NCI-H146 treated with DMSO at 0.1 percent for 48 hours (cell line): ENCODE measurements around the gene STIL.
"Not testable (repeated sequence)": the region's sequence is repeated elsewhere in the genome, so short reads cannot be mapped to it uniquely, and the experiment has no call there.

Source experiments
- DNase-seq: peaks from one replicate; lab custom pipeline; 2025; ENCODE audit not compliant: unreplicated experiment; lab: John Stamatoyannopoulos, UW

STIL gene

DNA sequence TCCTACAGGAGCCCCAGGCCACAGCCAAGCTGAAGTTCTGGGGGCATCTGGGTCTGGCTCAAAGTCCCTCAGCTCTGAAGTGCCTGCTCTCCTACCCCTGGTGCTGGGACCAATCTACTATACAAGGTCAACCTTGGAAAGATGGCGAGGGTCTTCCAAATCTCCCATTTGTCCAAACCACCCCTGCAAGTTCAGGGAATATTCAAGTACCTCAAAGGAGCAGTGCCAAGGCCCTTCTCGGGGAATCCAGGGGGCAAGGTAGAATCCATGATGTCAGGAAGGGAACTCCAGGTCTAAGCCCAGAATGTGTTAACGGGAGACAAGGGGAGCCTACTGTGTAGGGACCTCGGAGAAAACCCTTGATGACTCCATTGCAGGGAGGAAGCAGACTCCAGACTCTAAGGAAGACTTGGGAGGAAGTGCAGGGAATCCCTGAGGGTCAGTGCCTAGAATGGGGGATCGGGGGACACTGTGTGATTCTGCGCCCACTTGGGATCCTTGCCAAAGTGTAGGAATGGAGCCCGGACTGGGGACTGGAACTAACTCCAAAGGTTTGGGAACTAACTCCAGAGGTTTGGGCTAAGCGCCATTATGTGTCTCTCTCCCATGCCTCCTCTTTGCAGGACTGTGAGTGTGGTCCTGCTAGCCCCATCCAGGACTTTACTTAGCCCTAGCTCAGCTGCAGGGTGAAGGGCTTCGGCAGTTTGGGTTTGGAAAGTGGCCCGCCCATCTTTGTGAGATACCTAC, 90.6 kb downstream of the STIL start:
- no peak for DNase-seq

DNA sequence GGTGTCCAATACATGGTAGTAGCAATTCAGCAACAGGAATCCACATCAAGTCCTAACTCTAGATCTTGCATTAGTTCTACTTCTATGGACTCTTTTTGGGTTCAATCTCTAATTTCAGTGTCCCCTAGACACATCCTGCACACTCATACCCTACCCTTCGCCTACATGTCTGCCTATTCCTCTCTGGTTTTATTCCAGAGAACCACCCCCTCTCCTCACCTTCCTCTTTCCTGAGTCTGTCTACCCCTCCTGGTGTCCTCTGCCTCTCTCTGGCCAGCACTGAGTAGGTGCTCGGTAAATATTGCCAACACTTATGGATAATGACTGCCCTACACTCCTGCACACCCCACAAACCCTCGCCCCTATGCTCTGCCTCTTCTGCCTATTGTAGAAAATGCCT, 91.5 kb downstream of the STIL start:
- no peak for DNase-seq

DNA sequence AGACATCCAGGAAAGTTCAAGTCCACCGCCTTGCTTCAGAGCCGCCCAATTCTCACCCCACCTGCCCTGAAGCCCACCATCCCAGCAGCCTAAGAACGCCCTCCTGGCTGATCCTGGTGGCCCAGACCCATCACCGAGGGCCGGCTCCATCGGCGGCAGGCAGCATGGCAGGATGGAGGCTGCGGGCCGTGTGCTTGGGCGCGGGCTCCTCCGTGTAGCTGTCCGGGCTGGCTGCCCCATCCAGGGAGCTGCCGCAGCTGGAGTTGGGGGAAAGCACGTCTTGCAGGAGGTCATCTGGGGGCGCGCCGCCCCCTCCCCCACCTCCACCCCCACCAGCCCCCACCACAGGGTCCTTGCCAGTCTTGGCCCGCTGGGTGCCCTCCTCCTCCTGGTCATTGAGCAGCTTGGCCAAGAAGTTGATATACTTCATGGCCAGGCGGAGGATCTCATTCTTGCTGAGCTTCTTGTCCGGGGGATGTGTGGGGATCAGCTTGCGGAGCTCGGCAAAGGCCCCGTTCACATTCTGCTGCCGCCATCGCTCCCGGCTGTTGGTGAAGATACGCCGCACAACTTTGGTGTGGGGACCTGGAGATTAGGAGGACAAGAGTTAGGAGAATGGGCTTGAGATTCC, 94.2 kb downstream of the STIL start:
- no peak for DNase-seq

- DNase-seq = no peak
Measured at GRCh38 chr1:47219001-47219400, 94.9 kb downstream of the STIL start.

DNA sequence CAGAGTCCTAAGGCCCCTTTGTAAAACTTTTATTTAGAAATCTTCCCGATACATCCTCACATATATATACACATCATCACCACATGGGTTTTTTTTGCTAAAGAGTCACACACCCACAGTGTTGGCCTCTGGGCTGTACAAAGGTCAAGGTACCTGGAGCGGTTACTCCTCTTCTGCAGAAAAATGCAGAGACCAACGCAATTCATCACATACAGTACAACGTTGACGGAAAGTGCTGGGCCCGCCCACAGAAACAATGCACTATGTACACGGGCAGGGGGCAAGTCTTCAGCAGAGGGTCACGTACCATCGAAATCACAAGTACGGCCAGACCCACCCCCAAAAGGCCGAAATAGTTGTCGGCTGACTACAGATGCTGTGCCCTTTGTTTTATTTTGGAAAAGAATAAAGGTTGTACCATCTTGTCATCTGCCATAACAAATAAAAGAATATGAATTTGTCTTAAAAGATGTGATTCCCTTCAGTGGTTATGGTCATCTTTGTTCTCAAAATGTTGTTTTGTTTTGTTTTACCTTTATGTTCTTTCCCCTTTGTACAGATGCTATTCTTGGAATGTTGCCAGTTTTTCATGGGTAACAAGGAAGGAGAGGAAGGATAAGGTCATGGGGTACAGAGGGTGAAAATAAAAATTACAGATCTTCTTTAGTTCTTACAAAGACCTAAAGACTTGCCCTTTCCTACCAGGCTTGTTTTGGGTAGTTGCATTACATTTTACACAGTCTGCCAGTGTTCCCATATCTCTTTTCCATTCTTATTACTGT, 97.5 kb downstream of the STIL start:
- DNase-seq = no peak

DNA sequence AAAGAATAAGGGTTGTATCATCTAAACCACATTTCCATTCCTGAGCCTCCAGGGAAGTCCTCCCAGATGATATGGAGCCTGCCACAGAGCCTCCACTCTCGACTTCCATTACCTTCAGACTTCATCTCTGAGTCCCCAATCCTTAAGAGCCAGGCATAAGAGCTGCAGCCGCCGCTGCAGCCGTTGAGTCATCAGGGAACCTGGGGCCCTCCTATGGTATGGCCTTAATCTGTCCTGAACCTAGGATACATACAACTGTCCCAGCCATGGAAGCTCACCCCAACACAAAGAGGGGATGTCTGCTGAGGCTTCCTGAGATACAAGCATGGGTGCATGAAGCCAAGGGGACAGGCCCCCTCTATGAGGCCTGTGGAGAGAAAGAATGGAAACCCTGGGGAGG, 98.2 kb downstream of the STIL start:
- no peak for DNase-seq

GRCh38 chr1:47214549-47214948, 99.4 kb downstream of the STIL start:
- no peak for DNase-seq

DNA sequence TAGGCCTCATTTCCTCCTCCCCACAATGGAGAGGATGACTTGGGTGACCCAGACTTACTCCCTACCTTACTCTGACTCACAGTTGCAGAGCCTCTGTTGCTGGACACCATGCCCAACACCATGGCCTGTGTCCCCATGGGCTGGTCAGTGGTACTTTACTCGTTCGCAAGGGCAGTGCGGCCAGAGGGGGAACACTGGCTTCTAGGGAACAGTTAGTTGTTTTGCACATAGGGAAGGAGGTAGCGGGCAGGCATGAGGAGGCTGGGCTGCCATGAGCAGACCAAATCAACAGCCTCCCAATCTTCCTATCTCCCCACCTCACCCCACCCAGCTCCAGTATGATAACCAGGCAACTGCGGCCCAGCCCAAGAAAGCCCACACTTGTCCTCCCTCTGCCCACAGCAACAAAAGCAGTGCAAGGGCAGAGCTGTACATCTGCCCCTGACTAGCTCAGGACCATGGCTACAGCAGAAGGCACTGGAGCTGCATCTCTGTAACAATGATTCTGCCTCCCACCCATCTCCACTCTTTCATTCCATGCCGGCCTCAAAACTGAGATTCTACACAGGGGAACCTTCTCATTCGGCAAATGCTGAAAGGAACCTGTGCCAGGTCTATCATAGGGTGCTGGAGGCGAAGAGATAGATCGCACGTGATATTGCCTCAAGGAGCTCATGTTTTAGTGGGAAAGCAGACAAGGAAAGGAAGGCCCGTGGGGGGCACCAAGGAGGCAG, 100.5 kb downstream of the STIL start:
- DNase-seq = no peak

GRCh38 chr1:47212636-47213229, 101.2 kb downstream of the STIL start:
- no peak for DNase-seq

GRCh38 chr1:47211796-47212269, 102.1 kb downstream of the STIL start:
- DNase-seq = no peak

GRCh38 chr1:47210666-47211065, 103.3 kb downstream of the STIL start:
- DNase-seq = no peak

- DNase-seq = no peak
Measured at GRCh38 chr1:47209725-47210325, 104.1 kb downstream of the STIL start.

DNA sequence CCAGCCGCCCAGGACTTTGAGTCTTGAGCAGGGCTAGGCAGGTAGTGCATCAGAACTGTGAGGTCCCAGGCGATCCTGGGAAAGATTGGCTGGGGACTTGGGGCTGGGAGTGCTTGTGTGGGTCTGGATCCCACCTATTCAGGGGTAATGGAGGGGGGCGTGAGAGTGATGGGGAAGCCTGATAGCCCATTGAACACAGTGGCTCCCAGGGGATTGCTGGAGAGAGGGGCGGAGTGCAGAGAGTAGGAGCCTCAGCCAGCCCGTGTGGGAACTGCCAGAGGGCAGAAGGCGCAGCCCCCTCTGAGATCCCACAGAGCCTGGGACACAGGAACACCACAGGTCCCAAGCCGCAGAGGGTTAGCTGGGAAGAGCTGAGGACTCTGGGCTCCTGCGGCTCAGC, 104.9 kb downstream of the STIL start:
- DNase-seq = no peak

DNA sequence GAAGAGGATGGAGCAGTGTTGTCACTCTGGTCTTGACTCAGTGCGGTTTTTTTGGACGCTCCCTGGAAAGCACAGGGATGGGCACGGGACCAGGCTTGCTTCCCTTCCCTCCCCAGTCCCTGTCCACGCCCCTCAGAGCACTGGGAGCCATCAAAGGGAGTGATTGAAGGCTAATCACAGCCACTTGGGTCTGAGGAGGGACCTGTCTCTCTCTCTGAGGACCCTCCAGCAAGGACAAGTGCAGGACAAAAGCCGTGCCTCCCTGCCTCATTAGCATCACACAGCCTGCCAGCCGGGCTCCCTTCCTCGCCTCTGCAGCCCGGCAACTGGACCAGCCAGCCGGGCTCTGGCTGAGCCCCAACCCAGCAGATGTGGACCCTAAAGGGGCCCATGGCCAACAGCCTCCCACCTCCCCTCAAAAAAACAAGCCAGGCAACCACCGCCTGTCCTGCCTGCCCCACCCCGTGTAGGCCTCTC, 105.5 kb downstream of the STIL start:
- no peak for DNase-seq

- no peak for DNase-seq
Measured at GRCh38 chr1:47207803-47208373, 106.1 kb downstream of the STIL start.

GRCh38 chr1:47205918-47206317, 108.0 kb downstream of the STIL start:
- no peak for DNase-seq

- not testable (repeated sequence) for DNase-seq
Measured at GRCh38 chr1:47203504-47203903, 110.4 kb downstream of the STIL start.

DNA sequence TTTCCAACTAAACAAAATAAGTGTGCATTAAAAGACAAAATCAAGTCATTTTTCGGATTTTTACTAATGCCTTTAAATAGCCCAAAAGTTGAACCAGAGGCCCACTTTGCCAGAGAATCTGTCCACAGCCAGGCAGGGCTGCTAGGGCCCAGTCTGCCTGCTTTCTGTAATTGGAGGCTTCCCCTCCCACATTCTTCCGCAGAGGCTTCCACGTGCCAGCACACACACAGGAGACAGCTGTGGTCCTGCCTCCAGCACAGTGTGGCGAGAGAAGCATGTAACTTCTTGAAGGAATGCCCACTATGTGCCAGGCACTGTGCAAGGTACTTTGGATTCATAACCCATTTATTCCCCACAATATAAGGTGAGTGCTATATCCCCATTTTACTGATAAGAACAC, 112.8 kb downstream of the STIL start:
- DNase-seq = no peak
